ENCODE measurements around the gene IGSF3.

DNA sequence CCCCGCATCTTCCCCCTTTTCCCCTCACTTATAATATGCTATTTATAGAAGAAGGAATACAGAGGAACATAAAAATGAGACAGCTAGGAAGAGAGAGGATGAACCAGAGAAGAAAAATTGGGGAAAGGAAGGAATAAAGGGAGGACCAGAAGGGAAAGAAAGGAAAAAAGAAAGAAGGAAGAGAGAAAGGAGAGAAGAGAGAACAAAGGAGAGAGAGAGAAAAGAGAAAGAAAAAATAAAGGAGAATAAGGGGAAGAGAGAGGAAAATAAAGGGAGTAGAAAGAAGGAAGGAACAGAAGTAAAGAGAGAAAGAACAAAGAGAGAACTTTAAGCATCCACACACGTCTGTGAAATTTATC is 11.2 kb upstream of the IGSF3 start:
- TF ChIP-seq, protein P1, sequence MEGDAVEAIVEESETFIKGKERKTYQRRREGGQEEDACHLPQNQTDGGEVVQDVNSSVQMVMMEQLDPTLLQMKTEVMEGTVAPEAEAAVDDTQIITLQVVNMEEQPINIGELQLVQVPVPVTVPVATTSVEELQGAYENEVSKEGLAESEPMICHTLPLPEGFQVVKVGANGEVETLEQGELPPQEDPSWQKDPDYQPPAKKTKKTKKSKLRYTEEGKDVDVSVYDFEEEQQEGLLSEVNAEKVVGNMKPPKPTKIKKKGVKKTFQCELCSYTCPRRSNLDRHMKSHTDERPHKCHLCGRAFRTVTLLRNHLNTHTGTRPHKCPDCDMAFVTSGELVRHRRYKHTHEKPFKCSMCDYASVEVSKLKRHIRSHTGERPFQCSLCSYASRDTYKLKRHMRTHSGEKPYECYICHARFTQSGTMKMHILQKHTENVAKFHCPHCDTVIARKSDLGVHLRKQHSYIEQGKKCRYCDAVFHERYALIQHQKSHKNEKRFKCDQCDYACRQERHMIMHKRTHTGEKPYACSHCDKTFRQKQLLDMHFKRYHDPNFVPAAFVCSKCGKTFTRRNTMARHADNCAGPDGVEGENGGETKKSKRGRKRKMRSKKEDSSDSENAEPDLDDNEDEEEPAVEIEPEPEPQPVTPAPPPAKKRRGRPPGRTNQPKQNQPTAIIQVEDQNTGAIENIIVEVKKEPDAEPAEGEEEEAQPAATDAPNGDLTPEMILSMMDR (IDR thresholded peaks at IDR 0.05 in 8 of 11, conservative IDR thresholded peaks at IDR 0.05 in 3 of 11): no peak
- no peak for TF ChIP-seq POLR2A (IDR thresholded peaks at IDR 0.05)
- no peak for TF ChIP-seq POLR2AphosphoS5 (IDR thresholded peaks at IDR 0.05)
